ENCODE measurements around the gene MORF4L1. TPM values are rescaled to one million over a fixed set of nuclear protein-coding genes. Genes with fewer than 3 reads are reported as not detected.

MORF4L1 gene
- 271 and 287 TPM in 2 replicates for total RNA-seq

GRCh38 chr15:78872155-78872971 lies at the start of gene MORF4L1:
Gene MORF4L1 (plus strand): TSS chr15:78872890. CDS start chr15:78873018, 128 bp downstream.
- Mint-ChIP-seq H3K36me3 (ENCODE audit: low read depth) (peaks cover 28% of the 10 kb centered on the region), H3K27ac (peak within 1 kb of the TSS; percentile 100), H3K4me3 (peak within 1 kb of the TSS; percentile 98), H3K9me3 (no peaks in the 10 kb centered on the region), H3K4me1 (peaks cover 31% of the 10 kb centered on the region), H3K27me3 (no peaks in the 10 kb centered on the region)
- intact Hi-C loops (cut with micrococcal nuclease): loop anchor here (2.0 to 5.0 kb wide), 2 partner anchors 330 to 434 kb away; partner anchors contain the start of genes IREB2 and PSMA4
- no peak for TF ChIP-seq CTCF (IDR thresholded peaks at IDR 0.05)
- ChIA-PET CTCF (interaction anchor here (0.6 to 1.9 kb wide), 2 partner anchors 68 to 115 kb away, joined by 3 to 6 read pairs; no protein-coding TSS in a partner anchor), POLR2A (interaction anchor here (0.6 to 3.2 kb wide), 24 partner anchors 9 to 1816 kb away, joined by 3 to 46 read pairs (median 6); partner anchors contain the start of genes ADAMTS7, CTSH, IREB2 and PSMA4)
- ATAC-seq (ENCODE audit: low read depth) (peak; percentile 80), DNase-seq (peak; percentile 94)

- H3K27ac Mint-ChIP-seq: no peak overlapping the region
- ChIA-PET CTCF (no interaction called here), POLR2A (interaction anchor here (0.6 kb wide), 1 partner anchor 407 kb away, joined by 3 read pairs; no protein-coding TSS in a partner anchor)
- no peaks in the 10 kb centered on the region for H3K36me3 Mint-ChIP-seq (ENCODE audit: low read depth)
- ATAC-seq (ENCODE audit: low read depth): no peak
- TF ChIP-seq CTCF (IDR thresholded peaks at IDR 0.05): no peak
- H3K4me1 Mint-ChIP-seq: peaks cover 11% of the 10 kb centered on the region
- no peak for DNase-seq
- intact Hi-C loops (cut with micrococcal nuclease): no loop called here
- H3K9me3 Mint-ChIP-seq: no peaks in the 10 kb centered on the region
- peaks cover 9% of the 10 kb centered on the region for H3K27me3 Mint-ChIP-seq
- no peak overlapping the region for H3K4me3 Mint-ChIP-seq
Observed at GRCh38 chr15:78828920-78829319, 43.8 kb upstream of the MORF4L1 start.

GRCh38 chr15:78830514-78831228 lies 42.0 kb upstream of the MORF4L1 start:
- POLR2A ChIA-PET: interaction anchor here (0.7 kb wide), 1 partner anchor 18 kb away, joined by 3 read pairs; no protein-coding TSS in a partner anchor
- DNase-seq (no peak), ATAC-seq (ENCODE audit: low read depth) (peak; percentile 61)
- H3K36me3 Mint-ChIP-seq (ENCODE audit: low read depth): no peaks in the 10 kb centered on the region
- H3K9me3 Mint-ChIP-seq: no peaks in the 10 kb centered on the region
- TF ChIP-seq CTCF (IDR thresholded peaks at IDR 0.05): no peak
- CTCF ChIA-PET: interaction anchor here (0.6 kb wide), 1 partner anchor 69 kb away, joined by 3 read pairs; no protein-coding TSS in a partner anchor
- H3K27me3 Mint-ChIP-seq: peaks cover 9% of the 10 kb centered on the region
- intact Hi-C loops (cut with micrococcal nuclease): no loop called here
- H3K4me1 Mint-ChIP-seq: peaks cover 11% of the 10 kb centered on the region
- H3K4me3 Mint-ChIP-seq: peak overlapping the region; percentile 86
- no peak overlapping the region for H3K27ac Mint-ChIP-seq

- Mint-ChIP-seq H3K4me1 (peaks cover 8% of the 10 kb centered on the region), H3K27ac (no peak overlapping the region), H3K9me3 (no peaks in the 10 kb centered on the region), H3K4me3 (peak overlapping the region; percentile 86), H3K27me3 (peaks cover 9% of the 10 kb centered on the region), H3K36me3 (ENCODE audit: low read depth) (no peaks in the 10 kb centered on the region)
- TF ChIP-seq CTCF (IDR thresholded peaks at IDR 0.05): no peak
- ChIA-PET CTCF (no interaction called here), POLR2A (no interaction called here)
- DNase-seq: no peak
- intact Hi-C loops (cut with micrococcal nuclease): no loop called here
- no peak for ATAC-seq (ENCODE audit: low read depth)
Observed at GRCh38 chr15:78831229-78832207, 41.2 kb upstream of the MORF4L1 start.
